Activated gamma-delta T cell treated with anti-CD3 and anti-CD28 coated beads, Interleukin-2, amount 50 U/mL, for 16 hours (primary cell): Measurements from ENCODE around the gene RPS29.

Experiments used
- DNase-seq: peaks from one replicate; pipeline ENCODE4 v3.0.0-alpha.2; 2020; ENCODE audit warnings: low read depth

Gene RPS29

DNA sequence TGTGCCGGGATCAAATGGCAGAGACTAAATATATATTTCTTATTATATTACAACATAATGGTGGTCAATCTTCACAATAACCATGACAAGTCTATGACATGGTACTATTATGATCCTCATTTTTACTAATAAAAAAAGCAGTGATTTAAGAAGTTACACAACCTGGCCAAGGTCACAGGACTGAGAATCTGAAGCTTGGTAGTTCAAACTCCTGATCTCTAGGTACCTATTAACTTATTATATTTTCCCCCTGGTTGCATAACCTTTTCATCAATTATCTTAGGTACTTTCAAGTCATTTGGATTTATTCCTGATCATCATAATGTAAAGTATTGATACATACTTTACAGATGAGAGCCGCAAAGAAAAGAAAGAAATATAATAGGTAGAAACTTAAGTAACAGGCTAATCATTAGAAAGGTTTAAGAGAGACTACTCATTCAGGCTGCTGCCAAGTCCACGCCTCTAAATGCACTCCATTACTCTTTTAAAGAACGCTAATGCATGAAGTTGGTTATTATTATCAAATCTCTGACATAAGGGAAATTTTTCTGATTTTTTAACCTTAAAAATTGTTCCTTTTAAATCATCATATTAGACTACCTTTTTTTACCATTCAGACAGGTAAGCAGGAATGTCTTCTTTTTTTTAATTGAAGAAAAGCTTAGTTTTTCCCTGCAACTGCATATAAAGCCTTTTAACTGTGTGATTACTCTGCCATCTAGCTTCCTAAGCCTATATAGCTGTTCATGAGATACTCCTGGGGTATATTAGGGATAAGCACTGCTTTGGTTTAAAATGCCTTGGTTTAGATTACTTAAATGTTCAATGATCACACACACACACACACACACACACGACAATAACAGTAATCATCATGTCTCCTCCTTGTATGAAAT is 35.6 kb downstream of the RPS29 start:
- no peak for DNase-seq

DNA sequence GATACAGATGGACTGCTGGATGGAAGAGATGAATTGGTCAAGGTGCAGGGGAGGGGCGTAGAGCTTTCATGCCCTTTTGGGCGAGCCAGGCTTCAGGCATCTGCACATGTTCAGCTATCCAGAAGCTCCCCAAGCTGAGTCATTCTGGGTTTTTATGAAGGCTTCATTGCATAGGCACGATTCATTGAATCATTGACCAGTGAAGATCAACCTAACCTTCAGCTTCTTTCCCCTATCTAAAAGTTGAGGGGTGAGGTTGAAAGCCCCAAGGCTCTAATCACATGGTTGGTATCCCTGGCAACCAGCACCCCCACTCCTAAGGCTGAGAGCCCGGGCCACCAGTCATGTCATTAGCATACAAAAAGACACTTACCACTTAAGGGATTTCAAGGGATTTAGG is 36.3 kb downstream of the RPS29 start:
- no peak for DNase-seq

DNA sequence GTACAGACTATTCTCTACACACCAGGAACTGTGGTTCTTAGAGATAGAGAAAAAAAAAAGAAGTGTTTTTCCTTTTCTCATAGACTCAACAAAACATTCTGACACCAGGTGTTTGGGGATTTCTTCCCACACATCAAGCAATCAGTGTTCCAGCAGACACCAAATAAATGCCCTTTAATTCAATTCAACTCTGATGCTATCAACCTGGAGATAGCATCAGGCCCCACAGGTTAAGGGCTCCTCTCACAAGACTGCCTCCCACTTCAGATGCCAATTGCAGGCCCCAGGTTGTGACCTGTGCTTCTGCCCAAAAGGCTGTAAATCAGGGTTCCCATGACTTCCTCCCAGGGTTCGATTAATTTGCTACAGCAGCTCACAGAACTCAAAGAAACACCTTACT is 36.7 kb downstream of the RPS29 start:
- no peak for DNase-seq

DNA sequence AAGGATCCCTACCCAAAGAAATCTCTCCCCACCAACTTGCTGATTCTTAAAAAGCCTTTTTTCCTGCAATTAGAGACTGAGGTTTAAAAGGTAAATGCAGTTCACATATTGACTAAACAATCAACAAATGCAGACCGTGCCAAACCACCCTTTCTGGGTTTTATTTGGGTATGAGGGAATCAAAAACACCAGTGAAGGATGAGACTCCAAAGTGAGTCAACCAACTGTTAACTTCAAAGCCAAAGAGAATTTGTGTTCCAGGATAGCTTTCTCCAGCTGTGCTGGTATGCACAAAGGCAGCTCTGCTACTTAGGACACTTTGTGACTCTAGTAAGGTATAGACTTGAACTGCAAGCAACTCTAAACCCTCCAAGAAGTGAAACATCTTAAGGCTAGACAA is 39.4 kb downstream of the RPS29 start:
- no peak for DNase-seq

GRCh38 chr14:49545716-49546115 is 40.5 kb downstream of the RPS29 start:
- no peak for DNase-seq

GRCh38 chr14:49545071-49545470 is 41.1 kb downstream of the RPS29 start:
- no peak for DNase-seq

- no peak for DNase-seq
These were observed 45.1 kb downstream of the RPS29 start for GRCh38 chr14:49541049-49541448.

- DNase-seq = no peak
These were observed 47.3 kb downstream of the RPS29 start for GRCh38 chr14:49538852-49539251.
